Measurements from ENCODE around the gene EHF. TPM values are rescaled to one million over a fixed set of nuclear protein-coding genes. Genes with fewer than 3 reads are reported as not detected.

Gene EHF
- total RNA-seq, 2 donors from 2014 or later, result 21.4 to 40.5 TPM

DNA sequence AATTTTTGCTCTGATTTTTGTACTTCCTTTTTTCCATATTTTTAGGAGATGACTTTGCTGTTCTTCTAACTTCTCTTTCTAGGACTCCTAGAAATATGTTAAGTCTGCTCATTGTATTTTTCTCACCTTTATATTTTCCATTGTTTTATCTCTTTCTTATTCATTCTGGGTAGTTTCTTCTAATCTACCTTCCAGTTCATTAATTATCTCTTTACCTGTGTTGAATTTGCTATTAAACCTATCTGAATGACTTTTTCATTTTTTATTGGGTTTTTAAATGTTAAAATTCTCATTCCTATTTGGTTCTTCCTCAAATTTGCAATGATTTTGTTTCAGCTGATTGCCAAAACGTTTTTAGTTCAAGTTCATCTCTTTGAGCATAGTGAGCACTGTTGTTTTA is 27.8 kb upstream of the EHF start:
- Histone ChIP-seq H3K27me3 (no peaks in the 10 kb centered on the region), H3K9me3 (no peaks in the 10 kb centered on the region), H3K36me3 (replicated peaks in 1 of 2; ENCODE audit: insufficient read depth in 1 of 2, low read depth in 2 of 2) (no peaks in the 10 kb centered on the region), H3K4me1 (peaks cover 24% of the 10 kb centered on the region), H3K27ac (no peak overlapping the region), H3K4me3 (no peak overlapping the region)
- ATAC-seq (no peak), DNase-seq (no peak)
- TF ChIP-seq POLR2A (IDR thresholded peaks at IDR 0.05), result no peak
- TF ChIP-seq, protein P1, sequence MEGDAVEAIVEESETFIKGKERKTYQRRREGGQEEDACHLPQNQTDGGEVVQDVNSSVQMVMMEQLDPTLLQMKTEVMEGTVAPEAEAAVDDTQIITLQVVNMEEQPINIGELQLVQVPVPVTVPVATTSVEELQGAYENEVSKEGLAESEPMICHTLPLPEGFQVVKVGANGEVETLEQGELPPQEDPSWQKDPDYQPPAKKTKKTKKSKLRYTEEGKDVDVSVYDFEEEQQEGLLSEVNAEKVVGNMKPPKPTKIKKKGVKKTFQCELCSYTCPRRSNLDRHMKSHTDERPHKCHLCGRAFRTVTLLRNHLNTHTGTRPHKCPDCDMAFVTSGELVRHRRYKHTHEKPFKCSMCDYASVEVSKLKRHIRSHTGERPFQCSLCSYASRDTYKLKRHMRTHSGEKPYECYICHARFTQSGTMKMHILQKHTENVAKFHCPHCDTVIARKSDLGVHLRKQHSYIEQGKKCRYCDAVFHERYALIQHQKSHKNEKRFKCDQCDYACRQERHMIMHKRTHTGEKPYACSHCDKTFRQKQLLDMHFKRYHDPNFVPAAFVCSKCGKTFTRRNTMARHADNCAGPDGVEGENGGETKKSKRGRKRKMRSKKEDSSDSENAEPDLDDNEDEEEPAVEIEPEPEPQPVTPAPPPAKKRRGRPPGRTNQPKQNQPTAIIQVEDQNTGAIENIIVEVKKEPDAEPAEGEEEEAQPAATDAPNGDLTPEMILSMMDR (IDR thresholded peaks at IDR 0.05), result no peak
- 20 to 21% methylated on average over 1 of the region's 1 CpG for WGBS, 2 donors
- intact Hi-C loops (cut with DNase I), result no loop called here

- Histone ChIP-seq H3K4me1 (peaks cover 28% of the 10 kb centered on the region), H3K9me3 (no peaks in the 10 kb centered on the region), H3K36me3 (replicated peaks in 1 of 2; ENCODE audit: insufficient read depth in 1 of 2, low read depth in 2 of 2) (no peaks in the 10 kb centered on the region), H3K27me3 (no peaks in the 10 kb centered on the region), H3K27ac (no peak overlapping the region), H3K4me3 (no peak overlapping the region)
- ATAC-seq (no peak), DNase-seq (no peak)
- 43 to 51% methylated on average over 3 of the region's 3 CpGs for WGBS, 2 donors
- intact Hi-C loops (cut with DNase I), result no loop called here
- TF ChIP-seq, protein P1 (IDR thresholded peaks at IDR 0.05), result no peak
- no peak for TF ChIP-seq POLR2A (IDR thresholded peaks at IDR 0.05)
Observed at GRCh38 chr11:34594603-34595002, 26.3 kb upstream of the EHF start.

GRCh38 chr11:34595391-34595790 is 25.5 kb upstream of the EHF start:
- no peaks in the 10 kb centered on the region for H3K36me3 ChIP-seq (replicated peaks in 1 of 2; ENCODE audit: insufficient read depth in 1 of 2, low read depth in 2 of 2)
- 52 to 61% methylated on average over 2 of the region's 2 CpGs for whole genome bisulfite sequencing, 2 donors
- no peaks in the 10 kb centered on the region for H3K9me3 ChIP-seq
- DNase-seq (peak in 1 of 4 donors; percentile 30), ATAC-seq (no peak)
- H3K4me3 ChIP-seq, result no peak overlapping the region
- no peak for TF ChIP-seq POLR2A (IDR thresholded peaks at IDR 0.05)
- TF ChIP-seq, protein P1 (IDR thresholded peaks at IDR 0.05), result no peak
- no peaks in the 10 kb centered on the region for H3K27me3 ChIP-seq
- intact Hi-C loops (cut with DNase I), result no loop called here
- H3K27ac ChIP-seq, result no peak overlapping the region
- H3K4me1 ChIP-seq, result peaks cover 36% of the 10 kb centered on the region

DNA sequence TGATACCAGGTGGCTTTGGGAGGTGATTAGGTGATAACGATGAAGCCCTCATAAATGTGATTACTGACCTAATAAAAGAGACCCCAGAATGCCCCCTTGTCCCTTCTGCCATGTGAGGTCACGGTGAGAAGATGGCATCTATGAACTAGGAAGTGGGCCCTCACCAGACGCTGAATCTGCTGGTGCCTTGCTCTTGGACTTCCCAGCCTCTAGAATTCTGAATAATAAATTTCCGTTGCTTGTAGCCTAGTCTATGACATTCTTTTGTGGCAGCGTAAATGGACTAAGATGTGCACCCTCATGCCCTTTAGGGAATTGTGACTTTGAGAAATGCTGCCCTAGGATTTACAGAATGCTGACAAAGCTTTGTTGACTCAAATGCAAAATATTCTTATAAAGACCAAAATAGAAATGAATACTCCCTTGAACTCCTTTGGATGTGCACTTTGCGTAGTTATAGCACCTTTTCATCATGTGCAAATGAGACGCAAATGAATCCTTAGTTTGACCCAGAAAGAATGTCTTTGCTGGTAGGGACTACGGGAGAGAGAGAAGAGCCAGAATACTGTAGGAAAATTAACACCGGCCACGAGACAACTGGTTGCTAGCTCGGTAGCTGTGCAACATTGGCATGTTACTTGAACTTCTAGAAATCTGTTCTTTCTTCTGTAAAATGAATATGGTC is 24.8 kb upstream of the EHF start:
- DNase-seq, result no peak
- TF ChIP-seq, protein P1 (IDR thresholded peaks at IDR 0.05), result no peak
- no peak for TF ChIP-seq POLR2A (IDR thresholded peaks at IDR 0.05)
- intact Hi-C loops (cut with DNase I), result no loop called here
- Histone ChIP-seq H3K27ac (no peak overlapping the region), H3K36me3 (replicated peaks in 1 of 2; ENCODE audit: insufficient read depth in 1 of 2, low read depth in 2 of 2) (no peaks in the 10 kb centered on the region), H3K9me3 (no peaks in the 10 kb centered on the region), H3K4me1 (peaks cover 43% of the 10 kb centered on the region), H3K4me3 (no peak overlapping the region), H3K27me3 (no peaks in the 10 kb centered on the region)
- 95 to 97% methylated on average over 11 of the region's 11 CpGs for WGBS, 2 donors
- ATAC-seq, result no peak

- H3K4me1 ChIP-seq, result peaks cover 77% of the 10 kb centered on the region
- WGBS, 2 donors, result 30% methylated on average over 8 of the region's 8 CpGs
Observed at GRCh38 chr11:34599406-34599945, 21.4 kb upstream of the EHF start.

More at GRCh38 chr11:34599406-34599945, 21.4 kb upstream of the EHF start:
- Histone ChIP-seq H3K27ac (peak overlapping the region; percentile 87 to 95 (median 92)), H3K9me3 (no peaks in the 10 kb centered on the region), H3K36me3 (replicated peaks in 1 of 2; ENCODE audit: insufficient read depth in 1 of 2, low read depth in 2 of 2) (no peaks in the 10 kb centered on the region), H3K4me3 (no peak overlapping the region), H3K27me3 (no peaks in the 10 kb centered on the region)
- DNase-seq (no peak), ATAC-seq (no peak)
- TF ChIP-seq, protein P1 (IDR thresholded peaks at IDR 0.05), result no peak
- no peak for TF ChIP-seq POLR2A (IDR thresholded peaks at IDR 0.05)
- intact Hi-C loops (cut with DNase I), result no loop called here

Measured in body of pancreas (tissue), 4 donors.